Keratinocyte (primary cell): ENCODE results near the gene FABP1. TPM values are rescaled to one million over a fixed set of nuclear protein-coding genes. Genes with fewer than 3 reads are reported as not detected.

Experiments
- DNase-seq: peaks from one replicate; pipeline ENCODE4 v3.0.0-alpha.2; 2011; ENCODE audit warnings: low read depth, missing footprints, low spot score
- FAIRE-seq: peaks from 2 replicates; lab custom pipeline; 2011; peaks lifted over from hg19 to GRCh38; lab: Jason Lieb, UNC
- H2AFZ ChIP-seq: 2 replicates; pipeline ENCODE4 v1.6.0; 2012; ENCODE audit warnings: low read length, control low read depth, inconsistent platforms; ENCODE audit not compliant: control insufficient read depth
- H3K27ac ChIP-seq: 2 replicates; pipeline ENCODE4 v1.5.1; 2011; ENCODE audit warnings: low read length; ENCODE audit not compliant: control insufficient read depth, insufficient read depth
- H3K27me3 ChIP-seq: 3 replicates; pipeline ENCODE4 v1.6.0; 2011; ENCODE audit warnings: low read length; ENCODE audit not compliant: control insufficient read depth, insufficient read depth; ENCODE audit errors: extremely low read depth
- H3K36me3 ChIP-seq, 2 experiments: 2 replicates in 1 of 2; 3 replicates in 1 of 2; pipeline ENCODE4 v1.5.1; 2011; ENCODE audit warnings: low read length in 2 of 2, mild to moderate bottlenecking in 1 of 2; ENCODE audit not compliant: control insufficient read depth in 2 of 2, insufficient read depth in 2 of 2; ENCODE audit errors: extremely low read depth in 1 of 2
- H3K4me1 ChIP-seq: 3 replicates; pipeline ENCODE4 v1.5.1; 2011; ENCODE audit warnings: low read length; ENCODE audit not compliant: control insufficient read depth, insufficient read depth; ENCODE audit errors: extremely low read depth
- H3K4me2 ChIP-seq: 3 replicates; pipeline ENCODE4 v1.6.0; 2011; ENCODE audit warnings: low read depth, low read length; ENCODE audit not compliant: control insufficient read depth, insufficient read depth; ENCODE audit errors: extremely low read depth
- H3K4me3 ChIP-seq, 3 experiments: fragments of 200-600 bp in 1 of 3; sonication (generic) in 1 of 3; 2 replicates in 2 of 3; 3 replicates in 1 of 3; pipeline ENCODE4 v1.5.1; 2011 to 2016; ENCODE audit warnings: low read length in 3 of 3, mild to moderate bottlenecking in 3 of 3, control low read depth in 2 of 3, inconsistent platforms in 1 of 3, low read depth in 1 of 3, mixed read lengths in 1 of 3, mixed run types in 1 of 3, moderate library complexity in 1 of 3; ENCODE audit not compliant: control insufficient read depth in 2 of 3, insufficient read depth in 2 of 3; ENCODE audit errors: extremely low read depth in 1 of 3
- H3K79me2 ChIP-seq: 2 replicates; pipeline ENCODE4 v1.6.0; 2012; ENCODE audit warnings: low read length; ENCODE audit not compliant: control insufficient read depth, insufficient read depth
- H3K9ac ChIP-seq: 3 replicates; pipeline ENCODE4 v1.6.0; 2011; ENCODE audit warnings: low read length; ENCODE audit not compliant: control insufficient read depth, insufficient read depth; ENCODE audit errors: extremely low read depth
- H3K9me1 ChIP-seq: 3 replicates; pipeline ENCODE4 v1.6.0; 2011; ENCODE audit warnings: low read length; ENCODE audit not compliant: control insufficient read depth, insufficient read depth; ENCODE audit errors: extremely low read depth
- H3K9me3 ChIP-seq: 2 replicates; pipeline ENCODE4 v1.5.1; 2012; ENCODE audit warnings: low read depth, low read length; ENCODE audit not compliant: control insufficient read depth
- H4K20me1 ChIP-seq: 3 replicates; pipeline ENCODE4 v1.6.0; 2011; ENCODE audit warnings: low read length; ENCODE audit not compliant: control insufficient read depth, insufficient read depth; ENCODE audit errors: extremely low read depth
- EZH2 ChIP-seq: IDR thresholded peaks from one replicate; pipeline ENCODE4 v1.6.1; 2012; ENCODE audit warnings: inconsistent platforms, mild to moderate bottlenecking, low read length, moderate library complexity
- dilution Hi-C: fragments of 300-500 bp; cut with MboI; formaldehyde crosslinking; loops from one replicate; pipeline ENCODE4 v1.7.0; 2020; ENCODE audit warnings: low sequenced_read_pairs; ENCODE audit not compliant: extremely low pct_ligation_motif_present
- polyA plus RNA-seq, 5 experiments: library from polyadenylated mRNA; depleted of rRNA in 3 of 5; stranded (reverse) in 3 of 5; stranded (forward) in 1 of 5; unstranded in 1 of 5; fragments of >200 nt; gene quantifications; 1 replicate in 1 of 5; 2 replicates in 3 of 5; 3 replicates in 1 of 5; pipeline versions ENCODE4 v1.2.1 to v1.2.3, GENCODE V29; 2011 to 2012; ENCODE audit warnings: missing spikeins in 2 of 5, low read depth in 1 of 5, low replicate concordance in 1 of 5
- TF ChIP-seq, protein P1 (sequence below), 3 experiments: IDR thresholded peaks in 1 of 3; conservative IDR thresholded peaks in 1 of 3; optimal IDR thresholded peaks in 1 of 3; 2 replicates in 2 of 3; 3 replicates in 1 of 3; pipeline versions ENCODE3 to v1.5.1; 2011; ENCODE audit warnings: low read length in 3 of 3, mild to moderate bottlenecking in 3 of 3, moderate library complexity in 2 of 3, control low read depth in 1 of 3, inconsistent platforms in 1 of 3; ENCODE audit not compliant: insufficient read depth in 2 of 3; ENCODE audit errors: extremely low read depth in 1 of 3

FABP1 gene
- polyA plus RNA-seq, 1 donor (not counting 4 experiments of a cell fraction or from before 2014, with no cell fraction given): not detected

- Histone ChIP-seq H3K36me3 (no peaks in the 10 kb centered on the region), H3K27me3 (no peaks in the 10 kb centered on the region), H3K79me2 (no peaks in the 10 kb centered on the region), H3K9me3 (no peaks in the 10 kb centered on the region), H3K9me1 (no peaks in the 10 kb centered on the region), H3K9ac (no peak overlapping the region), H2AFZ (no peak overlapping the region), H3K27ac (no peak overlapping the region), H3K4me3 (no peak overlapping the region), H3K4me1 (no peaks in the 10 kb centered on the region), H4K20me1 (no peaks in the 10 kb centered on the region), H3K4me2 (no peak overlapping the region)
- dilution Hi-C loops: no loop called here
- DNase-seq (no peak), FAIRE-seq (no peak)
- TF ChIP-seq, protein P1, sequence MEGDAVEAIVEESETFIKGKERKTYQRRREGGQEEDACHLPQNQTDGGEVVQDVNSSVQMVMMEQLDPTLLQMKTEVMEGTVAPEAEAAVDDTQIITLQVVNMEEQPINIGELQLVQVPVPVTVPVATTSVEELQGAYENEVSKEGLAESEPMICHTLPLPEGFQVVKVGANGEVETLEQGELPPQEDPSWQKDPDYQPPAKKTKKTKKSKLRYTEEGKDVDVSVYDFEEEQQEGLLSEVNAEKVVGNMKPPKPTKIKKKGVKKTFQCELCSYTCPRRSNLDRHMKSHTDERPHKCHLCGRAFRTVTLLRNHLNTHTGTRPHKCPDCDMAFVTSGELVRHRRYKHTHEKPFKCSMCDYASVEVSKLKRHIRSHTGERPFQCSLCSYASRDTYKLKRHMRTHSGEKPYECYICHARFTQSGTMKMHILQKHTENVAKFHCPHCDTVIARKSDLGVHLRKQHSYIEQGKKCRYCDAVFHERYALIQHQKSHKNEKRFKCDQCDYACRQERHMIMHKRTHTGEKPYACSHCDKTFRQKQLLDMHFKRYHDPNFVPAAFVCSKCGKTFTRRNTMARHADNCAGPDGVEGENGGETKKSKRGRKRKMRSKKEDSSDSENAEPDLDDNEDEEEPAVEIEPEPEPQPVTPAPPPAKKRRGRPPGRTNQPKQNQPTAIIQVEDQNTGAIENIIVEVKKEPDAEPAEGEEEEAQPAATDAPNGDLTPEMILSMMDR (optimal IDR thresholded peaks at IDR 0.05 in 1 of 3, IDR thresholded peaks at IDR 0.05 in 1 of 3, conservative IDR thresholded peaks at IDR 0.05 in 1 of 3; ENCODE audit: extremely low read depth in 1 of 3, insufficient read depth in 2 of 3, low read length in 3 of 3): no peak
- TF ChIP-seq EZH2: no peak
These were observed 19.3 kb upstream of the FABP1 start for GRCh38 chr2:88147145-88147544.

DNA sequence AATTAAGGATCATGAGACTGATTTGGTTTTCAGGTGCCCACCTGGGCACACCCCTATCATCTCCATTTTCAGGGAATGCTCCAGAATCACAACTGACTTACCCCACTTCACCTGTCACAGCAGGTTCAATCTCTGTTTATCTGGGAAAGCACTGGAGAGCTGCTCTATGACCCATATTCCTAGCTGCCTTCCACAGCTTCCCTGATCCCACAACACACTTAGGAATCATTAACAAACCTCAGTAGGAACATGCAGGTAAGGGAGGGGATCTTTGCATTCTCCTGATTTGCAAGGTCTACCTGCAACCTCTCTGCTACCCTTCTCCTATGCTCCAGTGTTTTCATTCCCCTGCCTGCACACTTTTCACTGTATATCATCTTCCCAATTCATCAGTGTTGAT, 18.7 kb upstream of the FABP1 start:
- no peaks in the 10 kb centered on the region for H3K27me3 ChIP-seq
- H3K4me2 ChIP-seq: no peak overlapping the region
- TF ChIP-seq, protein P1 (optimal IDR thresholded peaks at IDR 0.05 in 1 of 3, IDR thresholded peaks at IDR 0.05 in 1 of 3, conservative IDR thresholded peaks at IDR 0.05 in 1 of 3; ENCODE audit: extremely low read depth in 1 of 3, insufficient read depth in 2 of 3, low read length in 3 of 3): no peak
- TF ChIP-seq EZH2: no peak
- no peak overlapping the region for H3K9ac ChIP-seq
- no peaks in the 10 kb centered on the region for H4K20me1 ChIP-seq
- no peaks in the 10 kb centered on the region for H3K36me3 ChIP-seq
- dilution Hi-C loops: no loop called here
- no peak overlapping the region for H2AFZ ChIP-seq
- H3K9me3 ChIP-seq: no peaks in the 10 kb centered on the region
- no peak for DNase-seq
- no peaks in the 10 kb centered on the region for H3K4me1 ChIP-seq
- no peak overlapping the region for H3K4me3 ChIP-seq
- H3K9me1 ChIP-seq: no peaks in the 10 kb centered on the region
- H3K79me2 ChIP-seq: no peaks in the 10 kb centered on the region
- FAIRE-seq: no peak
- no peak overlapping the region for H3K27ac ChIP-seq
